Gastroesophageal sphincter (tissue), 4 donors: ENCODE measurements around the gene ZBTB7C. TPM values are rescaled to one million over a fixed set of nuclear protein-coding genes. Genes with fewer than 3 reads are reported as not detected.

Experiments
- ATAC-seq: fragments of 150-250 bp; one replicate; pipeline ENCODE4 v1.9.1; 2016; ENCODE audit warnings: mild to moderate bottlenecking, moderate library complexity
- H3K27ac ChIP-seq, 4 donors: fragments of 200-600 bp; sonication (generic) in 3 of 4; 1 replicate in 3 of 4; 2 replicates in 1 of 4; pipeline ENCODE4 v1.5.1; 2016 to 2019
- H3K27me3 ChIP-seq: fragments of 200-600 bp; sonication (generic); one replicate; pipeline ENCODE4 v1.5.1; 2019
- H3K36me3 ChIP-seq, 2 donors: fragments of 200-600 bp; sonication (generic); one replicate each; pipeline ENCODE4 v1.5.1; 2019; ENCODE audit warnings: control low read depth in 1 of 2
- H3K4me1 ChIP-seq, 3 donors: fragments of 200-600 bp; sonication (generic); 1 replicate in 2 of 3; 2 replicates in 1 of 3; pipeline ENCODE4 v1.5.1; 2016 to 2019; ENCODE audit warnings: control low read depth in 2 of 3
- H3K4me3 ChIP-seq, 2 donors: fragments of 200-600 bp; sonication (generic); one replicate each; pipeline ENCODE4 v1.5.1; 2019; ENCODE audit warnings: mild to moderate bottlenecking in 1 of 2, moderate library complexity in 1 of 2
- H3K9me3 ChIP-seq, 3 donors: fragments of 200-600 bp; sonication (generic); one replicate each; pipeline ENCODE4 v1.5.1; 2017 to 2019; ENCODE audit warnings: control low read depth in 2 of 3
- EP300 ChIP-seq: sonication (generic); formaldehyde crosslinking; IDR thresholded peaks from one replicate; pipeline ENCODE4 v1.6.1; 2017; ENCODE audit warnings: antibody characterized with exemption, mild to moderate bottlenecking
- POLR2A ChIP-seq, 2 donors: fragments of 450-650 bp; IDR thresholded peaks; one replicate each; pipeline ENCODE4 v1.6.1; 2017; ENCODE audit warnings: antibody characterized with exemption in 2 of 2, mild to moderate bottlenecking in 2 of 2, moderate library complexity in 1 of 2
- POLR2AphosphoS5 ChIP-seq: sonication (generic); formaldehyde crosslinking; IDR thresholded peaks from one replicate; pipeline ENCODE4 v1.6.1; 2017; ENCODE audit warnings: antibody characterized with exemption
- WGBS, 2 donors: methylation state at CpG; one replicate each; pipeline ENCODE4 v1.1.5; 2018; ENCODE audit warnings: low coverage in 1 of 2; 5-methylcytosine and 5-hydroxymethylcytosine counted together
- total RNA-seq, 4 donors: library from RNA; depleted of rRNA; stranded (reverse); fragments of >200 nt; gene quantifications; one replicate each; pipeline ENCODE4 v1.1.0, GENCODE V29; 2016
- TF ChIP-seq, protein P1 (sequence below), 4 experiments: fragments of 200-600 bp in 2 of 4; fragments of 450-650 bp in 2 of 4; sonication (generic) in 1 of 4; IDR thresholded peaks; one replicate each; pipeline ENCODE4 v1.5.1; 2017 to 2019; ENCODE audit warnings: antibody characterized with exemption in 4 of 4, mild to moderate bottlenecking in 2 of 4, moderate library complexity in 2 of 4

The ZBTB7C gene
- total RNA-seq, 4 donors from 2014 or later: 7.8 to 15.4 (median 11.8) TPM

DNA sequence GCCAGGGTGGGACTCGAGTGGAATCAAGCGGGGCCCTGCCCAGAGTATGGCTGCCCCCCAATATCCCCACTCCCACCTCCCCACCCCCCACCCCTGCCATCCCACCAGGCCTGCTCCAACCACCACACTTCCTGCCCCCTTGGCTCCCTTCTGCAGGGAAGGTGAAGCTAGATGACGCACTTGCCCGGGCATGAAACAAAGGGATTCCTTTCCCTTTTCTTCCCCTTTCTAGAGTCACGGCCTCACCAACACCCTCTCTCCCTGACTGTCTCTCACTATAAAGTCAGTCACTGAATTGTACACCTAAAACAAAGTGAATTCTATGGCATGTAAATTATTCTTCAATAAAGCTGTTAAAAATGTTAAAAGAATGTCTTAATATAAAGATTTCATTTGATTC lies 16.0 kb downstream of the ZBTB7C start:
- WGBS, 2 donors: 90 to 91% methylated on average over 3 to 4 of the region's 5 CpGs
- H3K9me3 ChIP-seq: no peaks in the 10 kb centered on the region
- no peaks in the 10 kb centered on the region for H3K27me3 ChIP-seq
- ATAC-seq: no peak
- H3K36me3 ChIP-seq: no peaks in the 10 kb centered on the region
- H3K4me3 ChIP-seq: no peak overlapping the region
- peaks cover 0 to 35% (median 26%) of the 10 kb centered on the region in 3 donors for H3K4me1 ChIP-seq
- TF ChIP-seq POLR2AphosphoS5: no peak
- TF ChIP-seq POLR2A (IDR thresholded peaks at IDR 0.05): no peak
- TF ChIP-seq, protein P1, sequence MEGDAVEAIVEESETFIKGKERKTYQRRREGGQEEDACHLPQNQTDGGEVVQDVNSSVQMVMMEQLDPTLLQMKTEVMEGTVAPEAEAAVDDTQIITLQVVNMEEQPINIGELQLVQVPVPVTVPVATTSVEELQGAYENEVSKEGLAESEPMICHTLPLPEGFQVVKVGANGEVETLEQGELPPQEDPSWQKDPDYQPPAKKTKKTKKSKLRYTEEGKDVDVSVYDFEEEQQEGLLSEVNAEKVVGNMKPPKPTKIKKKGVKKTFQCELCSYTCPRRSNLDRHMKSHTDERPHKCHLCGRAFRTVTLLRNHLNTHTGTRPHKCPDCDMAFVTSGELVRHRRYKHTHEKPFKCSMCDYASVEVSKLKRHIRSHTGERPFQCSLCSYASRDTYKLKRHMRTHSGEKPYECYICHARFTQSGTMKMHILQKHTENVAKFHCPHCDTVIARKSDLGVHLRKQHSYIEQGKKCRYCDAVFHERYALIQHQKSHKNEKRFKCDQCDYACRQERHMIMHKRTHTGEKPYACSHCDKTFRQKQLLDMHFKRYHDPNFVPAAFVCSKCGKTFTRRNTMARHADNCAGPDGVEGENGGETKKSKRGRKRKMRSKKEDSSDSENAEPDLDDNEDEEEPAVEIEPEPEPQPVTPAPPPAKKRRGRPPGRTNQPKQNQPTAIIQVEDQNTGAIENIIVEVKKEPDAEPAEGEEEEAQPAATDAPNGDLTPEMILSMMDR (IDR thresholded peaks at IDR 0.05): no peak
- no peak for TF ChIP-seq EP300
- H3K27ac ChIP-seq: peak overlapping the region in 1 of 4 donors; percentile 19

DNA sequence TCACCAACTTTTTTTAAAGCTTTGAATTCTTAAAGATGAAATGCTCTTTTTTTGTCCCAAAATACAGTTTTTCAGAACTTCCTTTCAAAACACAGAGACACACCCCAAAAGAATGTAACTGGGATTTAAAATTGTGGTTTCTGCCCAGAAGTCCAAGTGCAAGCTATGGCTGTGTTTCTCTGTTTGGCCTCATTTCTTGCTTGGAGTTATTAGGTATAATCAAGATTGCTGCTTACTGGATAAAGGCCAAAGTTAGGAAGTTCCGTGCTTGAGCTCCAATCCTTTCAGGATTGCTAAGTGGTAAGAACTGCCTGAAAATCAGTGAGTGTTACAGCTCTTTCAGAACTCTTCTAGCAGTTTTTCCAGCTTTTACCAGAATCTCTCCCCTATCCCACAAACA lies 16.9 kb downstream of the ZBTB7C start:
- 11 to 13% methylated on average over 1 of the region's 1 CpG for WGBS, 2 donors
- H3K27me3 ChIP-seq: no peaks in the 10 kb centered on the region
- TF ChIP-seq POLR2A (IDR thresholded peaks at IDR 0.05): no peak
- no peak for TF ChIP-seq POLR2AphosphoS5
- no peak for TF ChIP-seq EP300
- TF ChIP-seq, protein P1 (IDR thresholded peaks at IDR 0.05): no peak
- H3K36me3 ChIP-seq: no peaks in the 10 kb centered on the region
- ATAC-seq: no peak
- H3K9me3 ChIP-seq: no peaks in the 10 kb centered on the region
- peak overlapping the region in 3 of 4 donors; percentile 31 to 48 (median 42) for H3K27ac ChIP-seq
- H3K4me1 ChIP-seq: peaks cover 0 to 44% (median 25%) of the 10 kb centered on the region in 3 donors
- no peak overlapping the region for H3K4me3 ChIP-seq

DNA sequence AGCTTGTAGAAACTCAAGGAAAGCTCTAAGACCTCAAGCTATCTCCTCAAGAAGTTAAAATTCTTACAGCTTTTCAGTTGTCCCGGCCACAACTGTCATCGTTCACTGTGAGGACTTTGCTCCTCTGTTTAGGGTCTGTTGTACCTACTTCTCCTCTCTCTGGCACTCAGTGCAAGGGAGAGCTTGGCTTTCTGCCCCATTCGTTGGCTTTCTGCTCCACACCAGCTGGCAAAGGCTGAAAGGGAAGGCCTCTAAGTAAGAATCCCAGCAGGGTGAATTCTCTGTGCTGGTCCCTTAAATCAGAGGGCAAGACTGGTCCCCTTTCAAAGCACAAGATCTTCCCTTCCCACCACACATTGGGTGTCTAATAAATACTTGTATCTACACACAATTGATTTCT lies 17.3 kb downstream of the ZBTB7C start:
- Histone ChIP-seq H3K27ac (peak overlapping the region in 3 of 4 donors; percentile 31 to 48 (median 42)), H3K27me3 (no peaks in the 10 kb centered on the region), H3K36me3 (no peaks in the 10 kb centered on the region), H3K4me3 (no peak overlapping the region), H3K4me1 (peaks cover 0 to 46% (median 24%) of the 10 kb centered on the region in 3 donors), H3K9me3 (no peaks in the 10 kb centered on the region)
- 42 to 69% methylated on average over 2 of the region's 3 CpGs for WGBS, 2 donors
- no peak for ATAC-seq
- TF ChIP-seq POLR2AphosphoS5 (no peak), POLR2A (IDR thresholded peaks at IDR 0.05) (no peak), EP300 (no peak)
- TF ChIP-seq, protein P1 (IDR thresholded peaks at IDR 0.05): no peak

DNA sequence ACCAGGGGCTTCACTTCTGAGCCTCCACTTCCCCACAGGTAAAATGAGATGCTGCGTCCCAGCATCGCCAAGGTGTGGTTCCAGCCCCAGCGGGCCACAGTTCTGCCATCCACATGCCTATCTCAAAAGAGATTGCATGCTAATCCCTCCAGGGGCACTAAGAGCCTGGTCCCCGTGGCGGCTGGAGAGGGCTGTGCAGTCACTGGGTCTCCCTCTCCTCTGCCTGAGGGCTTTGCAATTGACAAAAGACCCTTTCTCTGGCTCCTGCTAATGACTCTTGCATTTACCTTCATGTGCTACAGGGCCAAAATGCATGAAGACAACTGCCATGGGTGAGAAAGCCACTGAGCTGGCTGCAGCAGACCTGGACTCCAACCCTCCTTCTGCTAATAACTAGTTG lies 18.5 kb downstream of the ZBTB7C start:
- Histone ChIP-seq H3K36me3 (no peaks in the 10 kb centered on the region), H3K4me3 (no peak overlapping the region), H3K4me1 (peaks cover 0 to 46% (median 24%) of the 10 kb centered on the region in 3 donors), H3K9me3 (no peaks in the 10 kb centered on the region), H3K27me3 (no peaks in the 10 kb centered on the region), H3K27ac (no peak overlapping the region)
- TF ChIP-seq, protein P1 (IDR thresholded peaks at IDR 0.05): no peak
- TF ChIP-seq EP300 (no peak), POLR2AphosphoS5 (no peak), POLR2A (IDR thresholded peaks at IDR 0.05) (no peak)
- 92% methylated on average over 2 of the region's 5 CpGs; no CpG with 5 or more reads in 1 of the 2 donors for WGBS, 2 donors
- no peak for ATAC-seq

DNA sequence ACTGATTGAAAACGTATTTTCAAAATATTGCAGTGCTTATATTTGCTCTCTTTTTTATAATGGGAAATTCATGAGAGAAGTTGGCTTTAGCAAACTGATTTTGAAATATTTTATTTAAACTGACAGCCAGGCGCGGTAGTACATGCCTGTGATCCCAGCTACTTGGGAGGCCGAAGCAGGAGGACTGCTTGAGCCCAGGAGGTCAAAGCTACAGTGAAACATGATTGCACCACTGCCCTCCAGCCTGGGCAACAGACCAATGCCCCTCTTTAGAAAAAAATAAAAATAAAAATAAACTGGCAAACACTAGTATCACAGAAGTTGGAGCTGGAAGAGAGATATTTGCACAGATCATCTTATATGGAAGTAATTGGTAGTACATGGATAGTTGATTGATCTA lies 20.7 kb downstream of the ZBTB7C start:
- 22 to 60% methylated on average over 4 of the region's 4 CpGs for WGBS, 2 donors
- Histone ChIP-seq H3K4me3 (no peak overlapping the region), H3K27me3 (no peaks in the 10 kb centered on the region), H3K36me3 (no peaks in the 10 kb centered on the region), H3K4me1 (peaks cover 0 to 38% (median 17%) of the 10 kb centered on the region in 3 donors), H3K27ac (no peak overlapping the region), H3K9me3 (no peaks in the 10 kb centered on the region)
- TF ChIP-seq, protein P1 (IDR thresholded peaks at IDR 0.05): no peak
- TF ChIP-seq POLR2AphosphoS5 (no peak), POLR2A (IDR thresholded peaks at IDR 0.05) (no peak), EP300 (no peak)
- peak; percentile 57 for ATAC-seq
